ENCODE measurements around the gene ZNF385D. TPM values are rescaled to one million over a fixed set of nuclear protein-coding genes. Genes with fewer than 3 reads are reported as not detected.

ZNF385D gene
- total RNA-seq, 2 experiments from 2014 or later: not detected

GRCh38 chr3:21745966-21746365, 5.0 kb downstream of the ZNF385D start:
- intact Hi-C loops (cut with micrococcal nuclease): no loop called here
- Mint-ChIP-seq H3K27ac (no peak overlapping the region), H3K4me3 (no peak overlapping the region), H3K36me3 (ENCODE audit: low read depth) (no peaks in the 10 kb centered on the region), H3K9me3 (peaks cover 2% of the 10 kb centered on the region), H3K4me1 (ENCODE audit: low read depth) (no peaks in the 10 kb centered on the region), H3K27me3 (no peaks in the 10 kb centered on the region)
- DNase-seq (no peak), ATAC-seq (no peak)
- ChIA-PET POLR2A (no interaction called here), CTCF (no interaction called here)
- TF ChIP-seq CTCF (IDR thresholded peaks at IDR 0.05): no peak

GRCh38 chr3:21744793-21745192, 6.2 kb downstream of the ZNF385D start:
- POLR2A ChIA-PET: no interaction called here
- Mint-ChIP-seq H3K9me3 (peaks cover 2% of the 10 kb centered on the region), H3K27me3 (no peaks in the 10 kb centered on the region), H3K4me1 (ENCODE audit: low read depth) (no peaks in the 10 kb centered on the region), H3K36me3 (ENCODE audit: low read depth) (no peaks in the 10 kb centered on the region), H3K4me3 (no peak overlapping the region), H3K27ac (no peak overlapping the region)
- no peak for TF ChIP-seq CTCF (IDR thresholded peaks at IDR 0.05)
- intact Hi-C loops (cut with micrococcal nuclease): no loop called here
- ATAC-seq (no peak), DNase-seq (no peak)
- CTCF ChIA-PET: no interaction called here

- CTCF ChIA-PET: no interaction called here
- intact Hi-C loops (cut with micrococcal nuclease): no loop called here
- ATAC-seq (no peak), DNase-seq (no peak)
- no peak for TF ChIP-seq CTCF (IDR thresholded peaks at IDR 0.05)
- Mint-ChIP-seq H3K27me3 (no peaks in the 10 kb centered on the region), H3K36me3 (ENCODE audit: low read depth) (no peaks in the 10 kb centered on the region), H3K27ac (no peak overlapping the region), H3K4me3 (no peak overlapping the region), H3K4me1 (ENCODE audit: low read depth) (no peaks in the 10 kb centered on the region), H3K9me3 (peaks cover 7% of the 10 kb centered on the region)
- POLR2A ChIA-PET: no interaction called here
These were observed 11.9 kb downstream of the ZNF385D start for GRCh38 chr3:21738935-21739702.

- no peak overlapping the region for H3K27ac Mint-ChIP-seq
These were observed 12.7 kb downstream of the ZNF385D start for GRCh38 chr3:21738283-21738682.

More at GRCh38 chr3:21738283-21738682, 12.7 kb downstream of the ZNF385D start:
- ChIA-PET POLR2A (no interaction called here), CTCF (no interaction called here)
- H3K9me3 Mint-ChIP-seq: peaks cover 5% of the 10 kb centered on the region
- H3K27me3 Mint-ChIP-seq: no peaks in the 10 kb centered on the region
- TF ChIP-seq CTCF (IDR thresholded peaks at IDR 0.05): no peak
- DNase-seq (no peak), ATAC-seq (no peak)
- no peaks in the 10 kb centered on the region for H3K36me3 Mint-ChIP-seq (ENCODE audit: low read depth)
- H3K4me3 Mint-ChIP-seq: no peak overlapping the region
- H3K4me1 Mint-ChIP-seq (ENCODE audit: low read depth): no peaks in the 10 kb centered on the region
- intact Hi-C loops (cut with micrococcal nuclease): no loop called here

Measured in activated CD8-positive, alpha-beta T cell treated with anti-CD3 and anti-CD28 coated beads for 36 hours (primary cell).